Type B pancreatic cell (in vitro differentiated cells): ENCODE results near the gene PAAF1. TPM values are rescaled to one million over a fixed set of nuclear protein-coding genes. Genes with fewer than 3 reads are reported as not detected.

Experiments used
- DNase-seq: peaks from one replicate; pipeline ENCODE4 v3.0.0; 2021; ENCODE audit warnings: mixed read lengths; ENCODE audit not compliant: unreplicated experiment; ENCODE audit errors: extremely low spot score
- H3K27ac Mint-ChIP-seq: 2 replicates; pipeline ENCODE4 v1.8.0; 2021; ENCODE audit warnings: mild to moderate bottlenecking, mixed read lengths
- H3K27me3 Mint-ChIP-seq: 2 replicates; pipeline ENCODE4 v1.8.0; 2021; ENCODE audit warnings: mixed read lengths
- H3K36me3 Mint-ChIP-seq: 2 replicates; pipeline ENCODE4 v1.8.0; 2021; ENCODE audit warnings: mixed read lengths
- H3K4me1 Mint-ChIP-seq: one replicate; pipeline ENCODE4 v1.8.0; 2021; ENCODE audit warnings: mixed read lengths; ENCODE audit not compliant: unreplicated experiment
- H3K4me3 Mint-ChIP-seq: 2 replicates; pipeline ENCODE4 v1.8.0; 2021; ENCODE audit warnings: mild to moderate bottlenecking, mixed read lengths
- H3K9me3 Mint-ChIP-seq: 2 replicates; pipeline ENCODE4 v1.8.0; 2021; ENCODE audit warnings: mixed read lengths
- CTCF ChIP-seq: fragments of 200-600 bp; sonication (generic); conservative IDR thresholded peaks from 2 replicates; pipeline ENCODE4 v1.5.0; 2021; ENCODE audit warnings: antibody characterized with exemption, mild to moderate bottlenecking
- total RNA-seq: library from RNA; stranded (reverse); gene quantifications from 2 replicates; pipeline ENCODE4 v1.2.1, GENCODE V29; 2021; ENCODE audit warnings: low replicate concordance

Gene PAAF1
- total RNA-seq, 1 donor from 2014 or later = 30.7 TPM

GRCh38 chr11:73883856-73884255 lies 7.1 kb downstream of the PAAF1 start:
- TF ChIP-seq CTCF = no peak

GRCh38 chr11:73888244-73888643 lies 11.4 kb downstream of the PAAF1 start:
- Mint-ChIP-seq H3K27me3 (no peaks in the 10 kb centered on the region), H3K9me3 (no peaks in the 10 kb centered on the region), H3K4me1 (no peaks in the 10 kb centered on the region), H3K4me3 (no peak overlapping the region), H3K36me3 (peaks cover 23% of the 10 kb centered on the region), H3K27ac (no peak overlapping the region)
- DNase-seq = no peak
- no peak for TF ChIP-seq CTCF

More at GRCh38 chr11:73883856-73884255, 7.1 kb downstream of the PAAF1 start:
- H3K36me3 Mint-ChIP-seq = peaks cover 21% of the 10 kb centered on the region
- no peaks in the 10 kb centered on the region for H3K4me1 Mint-ChIP-seq
- no peaks in the 10 kb centered on the region for H3K9me3 Mint-ChIP-seq
- H3K27me3 Mint-ChIP-seq = no peaks in the 10 kb centered on the region
- no peak overlapping the region for H3K27ac Mint-ChIP-seq
- no peak overlapping the region for H3K4me3 Mint-ChIP-seq
- no peak for DNase-seq

- Mint-ChIP-seq H3K27ac (no peak overlapping the region), H3K9me3 (no peaks in the 10 kb centered on the region), H3K36me3 (peaks cover 16% of the 10 kb centered on the region), H3K4me3 (no peak overlapping the region), H3K4me1 (no peaks in the 10 kb centered on the region), H3K27me3 (no peaks in the 10 kb centered on the region)
- no peak for DNase-seq
- TF ChIP-seq CTCF = no peak
Measured at GRCh38 chr11:73889019-73889418, 12.2 kb downstream of the PAAF1 start.

GRCh38 chr11:73889536-73889935 lies 12.7 kb downstream of the PAAF1 start:
- Mint-ChIP-seq H3K27ac (no peak overlapping the region), H3K4me3 (no peak overlapping the region), H3K27me3 (no peaks in the 10 kb centered on the region), H3K36me3 (peaks cover 16% of the 10 kb centered on the region), H3K4me1 (no peaks in the 10 kb centered on the region), H3K9me3 (no peaks in the 10 kb centered on the region)
- DNase-seq = no peak
- TF ChIP-seq CTCF = no peak

- no peak for DNase-seq
- Mint-ChIP-seq H3K36me3 (peaks cover 9% of the 10 kb centered on the region), H3K27ac (no peak overlapping the region), H3K9me3 (no peaks in the 10 kb centered on the region), H3K4me3 (no peak overlapping the region), H3K27me3 (no peaks in the 10 kb centered on the region), H3K4me1 (no peaks in the 10 kb centered on the region)
- no peak for TF ChIP-seq CTCF
Measured at GRCh38 chr11:73893041-73893440, 16.2 kb downstream of the PAAF1 start.

- H3K27ac Mint-ChIP-seq = no peak overlapping the region
- no peaks in the 10 kb centered on the region for H3K4me1 Mint-ChIP-seq
- no peak for TF ChIP-seq CTCF
- no peak for DNase-seq
- peaks cover 15% of the 10 kb centered on the region for H3K36me3 Mint-ChIP-seq
- no peaks in the 10 kb centered on the region for H3K27me3 Mint-ChIP-seq
- H3K9me3 Mint-ChIP-seq = no peaks in the 10 kb centered on the region
- no peak overlapping the region for H3K4me3 Mint-ChIP-seq
Measured at GRCh38 chr11:73894725-73895335, 18.0 kb downstream of the PAAF1 start.
